Heart left ventricle (tissue), 16 donors: Measurements from ENCODE around the gene KIF17. TPM values are rescaled to one million over a fixed set of nuclear protein-coding genes. Genes with fewer than 3 reads are reported as not detected.

Experiments used
- ATAC-seq, 4 donors: fragments of 200-7000 bp; cut with Tn5 transposase; one replicate each; pipeline ENCODE4 v1.9.1; 2020 to 2022; ENCODE audit warnings: moderate library complexity in 4 of 4, mild to moderate bottlenecking in 3 of 4, moderate number of reproducible peaks in 1 of 4
- DNase-seq, 5 donors: peaks; one replicate each; pipeline ENCODE4 v3.0.0-alpha.2; 2020
- H3K27ac ChIP-seq, 12 donors: fragments of 200-600 bp; sonication (generic) in 4 of 12; one replicate each; pipeline versions ENCODE4 v1.5.0 to v1.8.0; 2016 to 2022; ENCODE audit warnings: mild to moderate bottlenecking in 2 of 12
- H3K27me3 ChIP-seq, 9 donors: fragments of 200-600 bp; sonication (generic) in 2 of 9; one replicate each; pipeline versions ENCODE4 v1.5.1 to v1.8.0; 2016 to 2022; ENCODE audit warnings: mild to moderate bottlenecking in 3 of 9
- H3K36me3 ChIP-seq, 9 donors: fragments of 200-600 bp; sonication (generic) in 2 of 9; one replicate each; pipeline versions ENCODE4 v1.5.0 to v1.8.0; 2018 to 2022; ENCODE audit warnings: mild to moderate bottlenecking in 2 of 9
- H3K4me1 ChIP-seq, 12 donors: fragments of 200-600 bp; sonication (generic) in 4 of 12; one replicate each; pipeline versions ENCODE4 v1.5.0 to v1.8.0; 2016 to 2022; ENCODE audit warnings: mild to moderate bottlenecking in 3 of 12
- H3K4me3 ChIP-seq, 12 donors: fragments of 200-600 bp; sonication (generic) in 4 of 12; one replicate each; pipeline versions ENCODE4 v1.5.0 to v1.8.0; 2017 to 2022; ENCODE audit warnings: mild to moderate bottlenecking in 9 of 12, moderate library complexity in 4 of 12
- H3K9me3 ChIP-seq, 12 donors: fragments of 200-600 bp; sonication (generic) in 4 of 12; one replicate each; pipeline versions ENCODE4 v1.5.0 to v1.8.0; 2016 to 2022; ENCODE audit warnings: mild to moderate bottlenecking in 1 of 12
- POLR2A ChIP-seq, 2 donors: fragments of 450-650 bp; IDR thresholded peaks; one replicate each; pipeline ENCODE4 v1.6.1; 2017; ENCODE audit warnings: antibody characterized with exemption in 2 of 2, mild to moderate bottlenecking in 2 of 2, moderate library complexity in 2 of 2
- WGBS, 4 donors: extraction: QIAGEN DNeasy Blood & Tissue Kit in 2 of 4; methylation state at CpG; one replicate each; pipeline versions ENCODE4 v1.1.5 to v1.1.7; 2013 to 2018; 5-methylcytosine and 5-hydroxymethylcytosine counted together
- intact Hi-C, 10 donors: fragments of 100-400 bp; cut with DNase I; formaldehyde crosslinking; loops; one replicate each; pipeline versions ENCODE4 v1.11.1 to v1.14.2; 2022
- polyA plus RNA-seq, 2 donors: library from polyadenylated mRNA; stranded (reverse); fragments of 200-250 nt; gene quantifications; one replicate each; pipeline ENCODE4 v1.2.3, GENCODE V29; 2013
- total RNA-seq, 9 donors: library from RNA; depleted of rRNA in 2 of 9; stranded (reverse); fragments of >200 nt in 2 of 9; fragmentation: NEBNext Ultra II Directional in 3 of 9; extraction: Animal tissue kit (Norgen Biotek cat#: 25700) in 3 of 9; gene quantifications; one replicate each; pipeline versions ENCODE4 v1.1.0 to v1.2.4, GENCODE V29; 2016 to 2023
- TF ChIP-seq, protein P1 (sequence below), 12 donors: fragments of 200-600 bp; sonication (generic) in 4 of 12; IDR thresholded peaks; one replicate each; pipeline versions ENCODE4 v1.5.0 to v1.8.0; 2018 to 2022; ENCODE audit warnings: antibody characterized with exemption in 12 of 12, mild to moderate bottlenecking in 5 of 12
- donor health status: ischemic (EF 13 %, LVEDD 7.1; RV severe dilation, severe dysfunction).
- donor health status: healthy with polysubstance abuse.
- donor health status: DM: no; HTN: yes; CAD: no.
- donor health status: DM: no; HTN: no; CAD: no.
- donor health status: ischemic (EF 25% LVEDD 6.9; RV normal size, moderate dysfunction).
- donor health status: ischemic (EF 25% LVEDD 5.7; RV mildly dilated, moderate dysfunction).
- donor health status: healthy.
- donor health status: DM: yes; HTN: yes; CAD: no.
- donor health status: ischemic (EF 35%, LVEDD 5.7; RV mildly dilated, moderate dysfunction).
- donor health status: nonischemic (EF 11% LVEDD 7.7; RV severe dilation, severe dysfunction).
- donor health status: DM: yes; HTN: yes; CAD: no.
- donor health status: PGD.
- donor health status: ischemic (EF 29% LVEDD 5.4; RV normal size, mild dysfunction).
- donor health status: nonischemic (EF 23%, LVEDD 6.1; RV moderate dilation, normal function).

Gene KIF17
- total and polyA plus RNA-seq, 11 donors, result 1.6 to 9.3 (median 3.4) TPM

DNA sequence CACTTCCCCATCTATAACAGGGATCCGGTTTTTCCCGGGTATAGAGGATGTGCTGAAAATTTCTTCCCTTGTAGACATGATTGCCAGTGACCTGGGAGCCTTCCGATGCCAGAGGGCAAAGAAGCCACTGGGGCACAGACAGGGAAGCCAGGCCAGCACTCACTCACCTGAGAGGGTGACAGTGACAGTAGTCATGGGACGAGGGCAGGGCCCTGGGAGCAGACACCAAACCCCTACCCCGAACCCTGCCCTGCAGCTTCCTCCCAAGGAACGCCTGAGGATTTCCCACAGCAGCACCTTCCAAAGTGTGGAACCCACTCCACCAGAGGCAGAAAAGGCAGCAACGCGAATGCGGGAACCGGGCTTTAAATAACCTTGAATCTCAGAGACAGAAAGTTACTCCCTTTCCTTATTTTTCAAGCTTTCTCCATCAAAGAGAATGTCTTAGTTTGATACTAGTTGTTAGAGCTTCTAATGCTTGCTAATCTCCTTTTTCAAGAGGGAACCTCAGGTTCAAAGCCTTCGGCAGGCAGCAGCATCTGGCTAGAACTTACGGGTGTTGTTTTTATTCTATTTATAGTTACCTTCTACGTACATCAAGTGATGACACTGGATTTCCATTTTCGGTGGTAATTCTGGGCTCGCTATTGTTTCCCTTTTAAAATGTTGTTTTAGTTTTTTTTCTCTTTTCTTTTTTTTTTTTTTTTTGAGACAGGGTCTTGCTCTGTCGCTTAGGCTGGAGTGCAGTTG, 59.5 kb downstream of the KIF17 start:
- intact Hi-C loops, result no loop called here
- H3K9me3 ChIP-seq, result no peaks in the 10 kb centered on the region
- peak overlapping the region; percentile 18 to 81 (median 54) for H3K27ac ChIP-seq
- H3K4me3 ChIP-seq, result peak overlapping the region in 2 of 12 donors; percentile 10 to 12
- peak in 1 of 5 donors; percentile 26 for DNase-seq
- 59 to 68% (median 66%) methylated on average over 16 of the region's 16 CpGs for WGBS, 4 donors
- peaks cover 4 to 52% (median 36%) of the 10 kb centered on the region in 12 donors for H3K4me1 ChIP-seq
- H3K36me3 ChIP-seq, result peaks cover 0 to 63% (median 44%) of the 10 kb centered on the region in 9 donors
- H3K27me3 ChIP-seq, result no peaks in the 10 kb centered on the region
- no peak for ATAC-seq
- TF ChIP-seq POLR2A (IDR thresholded peaks at IDR 0.05), result no peak
- TF ChIP-seq, protein P1, sequence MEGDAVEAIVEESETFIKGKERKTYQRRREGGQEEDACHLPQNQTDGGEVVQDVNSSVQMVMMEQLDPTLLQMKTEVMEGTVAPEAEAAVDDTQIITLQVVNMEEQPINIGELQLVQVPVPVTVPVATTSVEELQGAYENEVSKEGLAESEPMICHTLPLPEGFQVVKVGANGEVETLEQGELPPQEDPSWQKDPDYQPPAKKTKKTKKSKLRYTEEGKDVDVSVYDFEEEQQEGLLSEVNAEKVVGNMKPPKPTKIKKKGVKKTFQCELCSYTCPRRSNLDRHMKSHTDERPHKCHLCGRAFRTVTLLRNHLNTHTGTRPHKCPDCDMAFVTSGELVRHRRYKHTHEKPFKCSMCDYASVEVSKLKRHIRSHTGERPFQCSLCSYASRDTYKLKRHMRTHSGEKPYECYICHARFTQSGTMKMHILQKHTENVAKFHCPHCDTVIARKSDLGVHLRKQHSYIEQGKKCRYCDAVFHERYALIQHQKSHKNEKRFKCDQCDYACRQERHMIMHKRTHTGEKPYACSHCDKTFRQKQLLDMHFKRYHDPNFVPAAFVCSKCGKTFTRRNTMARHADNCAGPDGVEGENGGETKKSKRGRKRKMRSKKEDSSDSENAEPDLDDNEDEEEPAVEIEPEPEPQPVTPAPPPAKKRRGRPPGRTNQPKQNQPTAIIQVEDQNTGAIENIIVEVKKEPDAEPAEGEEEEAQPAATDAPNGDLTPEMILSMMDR (IDR thresholded peaks at IDR 0.05), result no peak

DNA sequence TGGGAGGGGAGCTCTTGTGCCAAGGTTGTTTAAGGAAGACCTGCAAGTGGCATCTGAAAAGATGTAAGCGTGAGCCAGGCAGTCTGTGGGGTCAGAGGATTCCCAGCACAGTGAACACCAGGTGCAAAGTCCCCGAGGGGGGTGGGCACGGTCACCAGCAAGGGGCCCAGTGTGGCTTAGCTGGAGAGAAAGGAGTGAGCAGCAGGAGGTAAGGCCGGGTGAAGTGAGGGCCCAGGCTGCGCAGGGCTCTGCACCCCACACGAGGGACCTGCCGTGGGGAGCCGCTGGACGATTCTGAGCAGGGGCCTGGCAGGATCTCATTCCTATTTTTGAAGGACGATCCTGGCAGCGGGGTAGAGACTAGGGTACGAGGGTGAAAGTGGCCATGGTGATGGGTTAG, 60.8 kb downstream of the KIF17 start:
- ATAC-seq (no peak), DNase-seq (no peak)
- TF ChIP-seq, protein P1 (IDR thresholded peaks at IDR 0.05), result no peak
- no peak for TF ChIP-seq POLR2A (IDR thresholded peaks at IDR 0.05)
- H3K4me3 ChIP-seq, result no peak overlapping the region
- intact Hi-C loops, result no loop called here
- no peaks in the 10 kb centered on the region for H3K9me3 ChIP-seq
- 84 to 92% (median 89%) methylated on average over 12 of the region's 12 CpGs for WGBS, 4 donors
- H3K27ac ChIP-seq, result peak overlapping the region in 1 of 12 donors; percentile 76
- H3K36me3 ChIP-seq, result peaks cover 3 to 77% (median 57%) of the 10 kb centered on the region in 9 donors
- peaks cover 4 to 45% (median 31%) of the 10 kb centered on the region in 12 donors for H3K4me1 ChIP-seq
- no peaks in the 10 kb centered on the region for H3K27me3 ChIP-seq

DNA sequence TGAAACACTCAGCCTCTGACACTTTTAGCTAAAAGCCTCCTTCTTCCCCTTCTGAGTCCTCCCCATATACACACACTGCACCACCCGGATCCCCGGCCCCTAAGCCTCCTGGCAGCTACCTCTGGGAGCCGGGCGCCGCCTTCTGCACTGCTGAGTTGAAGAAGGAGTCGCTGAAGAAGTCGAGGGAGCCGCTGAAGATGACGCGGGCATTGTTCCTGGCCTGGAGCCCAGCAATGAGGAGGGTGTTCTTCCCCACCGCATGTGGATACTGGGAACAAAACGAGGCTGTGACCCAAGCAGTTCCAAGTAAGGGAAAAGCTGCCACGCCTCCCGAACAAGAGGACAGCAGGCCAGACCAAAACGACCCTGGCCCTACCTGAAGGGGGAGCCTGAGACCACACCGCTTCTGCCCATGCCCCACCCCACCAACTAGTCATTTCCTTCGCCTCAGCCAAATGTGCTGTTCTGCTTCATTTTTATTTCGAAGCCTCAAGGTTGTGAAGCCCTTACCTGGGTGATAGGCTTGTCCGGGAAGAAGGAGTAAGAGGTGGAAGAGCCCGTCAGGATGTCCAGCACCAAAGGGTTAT, 63.6 kb downstream of the KIF17 start:
- Histone ChIP-seq H3K36me3 (peaks cover 3 to 100% (median 85%) of the 10 kb centered on the region in 9 donors), H3K27ac (peak overlapping the region in 4 of 12 donors; percentile 28 to 54 (median 42)), H3K4me3 (no peak overlapping the region), H3K9me3 (no peaks in the 10 kb centered on the region), H3K27me3 (no peaks in the 10 kb centered on the region), H3K4me1 (peaks cover 0 to 26% (median 15%) of the 10 kb centered on the region in 12 donors)
- DNase-seq, result peak in 4 of 5 donors; percentile 35 to 80 (median 52)
- 69 to 80% (median 74%) methylated on average over 17 to 20 of the region's 20 CpGs for WGBS, 4 donors
- intact Hi-C loops, result no loop called here
- TF ChIP-seq, protein P1 (IDR thresholded peaks at IDR 0.05), result peak in 1 of 12 donors; percentile 10
- TF ChIP-seq POLR2A (IDR thresholded peaks at IDR 0.05), result no peak
- peak; percentile 29 to 61 (median 54) for ATAC-seq

DNA sequence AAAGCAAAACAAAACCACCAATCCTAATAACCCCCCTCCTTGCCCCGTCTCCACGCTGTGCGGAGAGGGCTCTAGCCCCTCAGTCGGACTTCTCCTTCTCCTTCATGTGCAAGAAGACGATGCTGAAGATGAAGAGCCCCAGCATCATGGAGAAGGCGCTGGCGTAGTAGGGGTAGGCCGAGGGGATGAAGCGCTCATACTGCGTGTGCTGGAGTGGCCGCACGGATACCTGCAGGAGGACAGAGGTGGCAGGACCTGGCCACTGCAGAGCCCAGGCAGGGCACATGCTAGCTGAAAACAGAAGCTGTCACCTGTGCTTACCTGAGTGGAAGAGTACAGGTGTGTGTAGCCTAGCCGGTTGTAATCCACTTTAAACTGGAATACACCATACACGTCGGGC, 65.5 kb downstream of the KIF17 start:
- WGBS, 4 donors, result 91 to 97% (median 95%) methylated on average over 15 of the region's 15 CpGs
- Histone ChIP-seq H3K27ac (no peak overlapping the region), H3K9me3 (no peaks in the 10 kb centered on the region), H3K36me3 (peaks cover 3 to 100% (median 98%) of the 10 kb centered on the region in 9 donors), H3K4me3 (no peak overlapping the region), H3K4me1 (peaks cover 0 to 12% (median 2%) of the 10 kb centered on the region in 12 donors), H3K27me3 (no peaks in the 10 kb centered on the region)
- intact Hi-C loops, result no loop called here
- DNase-seq (peak in 1 of 5 donors; percentile 33), ATAC-seq (peak in 1 of 4 donors; percentile 3)
- TF ChIP-seq POLR2A (IDR thresholded peaks at IDR 0.05), result no peak
- TF ChIP-seq, protein P1 (IDR thresholded peaks at IDR 0.05), result no peak
